CD4-positive, alpha-beta memory T cell (primary cell): Measurements from ENCODE around the gene FIBCD1. TPM values are rescaled to one million over a fixed set of nuclear protein-coding genes. Genes with fewer than 3 reads are reported as not detected.

Experiments
- CTCF ChIA-PET: fragments of 350-600 bp; sonication (Branson Sonifier 250); formaldehyde crosslinking; loops from one replicate; lab custom pipeline; 2021; ENCODE audit warnings: inconsistent platforms; ENCODE audit not compliant: partially characterized antibody; lab: Charles Lee
- POLR2A ChIA-PET: fragments of 350-600 bp; sonication (Branson Sonifier 250); formaldehyde crosslinking; loops from one replicate; lab custom pipeline; 2021; ENCODE audit not compliant: partially characterized antibody; lab: Charles Lee
- DNase-seq, 5 donors: peaks; one replicate each; pipeline versions ENCODE4 v3.0.0 to v3.0.0-alpha.2; 2020 to 2022; ENCODE audit warnings: mixed read lengths in 1 of 5
- H3K27ac ChIP-seq: one replicate; pipeline ENCODE4 v1.7.0; 2013; ENCODE audit warnings: low read depth, low read length
- H3K27me3 ChIP-seq: 2 replicates; pipeline ENCODE4 v1.7.0; 2013; ENCODE audit warnings: mild to moderate bottlenecking, low read length, moderate library complexity; ENCODE audit not compliant: insufficient read depth
- H3K36me3 ChIP-seq: 2 replicates; pipeline ENCODE4 v1.7.0; 2013; ENCODE audit warnings: mild to moderate bottlenecking, low read length, moderate library complexity; ENCODE audit not compliant: insufficient read depth
- H3K4me1 ChIP-seq: 2 replicates; pipeline ENCODE4 v1.7.0; 2013; ENCODE audit warnings: mild to moderate bottlenecking, low read length, moderate library complexity; ENCODE audit not compliant: insufficient read depth
- H3K4me3 ChIP-seq, 2 donors: one replicate each; pipeline ENCODE4 v1.7.0; 2013; ENCODE audit warnings: low read length in 2 of 2, mild to moderate bottlenecking in 1 of 2
- H3K9me3 ChIP-seq, 2 donors: one replicate each; pipeline ENCODE4 v1.7.0; 2013; ENCODE audit warnings: low read length in 2 of 2, control low read depth in 1 of 2; ENCODE audit not compliant: control insufficient read depth in 1 of 2
- H3K27ac Mint-ChIP-seq, 7 donors: one replicate each; pipeline ENCODE4 v1.8.0; 2020 to 2021; ENCODE audit warnings: mixed read lengths in 7 of 7, mild to moderate bottlenecking in 6 of 7, inconsistent platforms in 3 of 7, moderate library complexity in 3 of 7
- H3K27me3 Mint-ChIP-seq, 2 donors: one replicate each; pipeline ENCODE4 v1.8.0; 2020 to 2021; ENCODE audit warnings: mixed read lengths in 2 of 2
- H3K36me3 Mint-ChIP-seq, 2 donors: one replicate each; pipeline ENCODE4 v1.8.0; 2020 to 2021; ENCODE audit warnings: mixed read lengths in 2 of 2, inconsistent platforms in 1 of 2, mild to moderate bottlenecking in 1 of 2
- H3K4me1 Mint-ChIP-seq, 4 donors: one replicate each; pipeline ENCODE4 v1.8.0; 2020 to 2021; ENCODE audit warnings: mixed read lengths in 4 of 4, mild to moderate bottlenecking in 1 of 4
- H3K4me3 Mint-ChIP-seq, 8 donors: one replicate each; pipeline ENCODE4 v1.8.0; 2020 to 2021; ENCODE audit warnings: mixed read lengths in 8 of 8, mild to moderate bottlenecking in 7 of 8, moderate library complexity in 6 of 8, inconsistent platforms in 3 of 8
- H3K9me3 Mint-ChIP-seq, 8 donors: one replicate each; pipeline ENCODE4 v1.8.0; 2020 to 2021; ENCODE audit warnings: mixed read lengths in 8 of 8, mild to moderate bottlenecking in 5 of 8, inconsistent platforms in 3 of 8, moderate library complexity in 1 of 8
- intact Hi-C: fragments of 100-400 bp; cut with micrococcal nuclease; formaldehyde crosslinking; loops from one replicate; pipeline ENCODE4 v1.15.1; 2023
- polyA plus RNA-seq, 2 donors: library from polyadenylated mRNA; unstranded; fragments of 300-500 nt; fragmentation: Illumina TruSeq; gene quantifications; one replicate each; pipeline ENCODE4 v1.2.3, GENCODE V29; 2021
- total RNA-seq, 2 experiments: library from RNA; stranded (reverse); gene quantifications; one replicate each; pipeline ENCODE4 v1.2.3, GENCODE V29; 2021

Gene FIBCD1
- total and polyA plus RNA-seq, 4 experiments from 2014 or later: not detected

DNA sequence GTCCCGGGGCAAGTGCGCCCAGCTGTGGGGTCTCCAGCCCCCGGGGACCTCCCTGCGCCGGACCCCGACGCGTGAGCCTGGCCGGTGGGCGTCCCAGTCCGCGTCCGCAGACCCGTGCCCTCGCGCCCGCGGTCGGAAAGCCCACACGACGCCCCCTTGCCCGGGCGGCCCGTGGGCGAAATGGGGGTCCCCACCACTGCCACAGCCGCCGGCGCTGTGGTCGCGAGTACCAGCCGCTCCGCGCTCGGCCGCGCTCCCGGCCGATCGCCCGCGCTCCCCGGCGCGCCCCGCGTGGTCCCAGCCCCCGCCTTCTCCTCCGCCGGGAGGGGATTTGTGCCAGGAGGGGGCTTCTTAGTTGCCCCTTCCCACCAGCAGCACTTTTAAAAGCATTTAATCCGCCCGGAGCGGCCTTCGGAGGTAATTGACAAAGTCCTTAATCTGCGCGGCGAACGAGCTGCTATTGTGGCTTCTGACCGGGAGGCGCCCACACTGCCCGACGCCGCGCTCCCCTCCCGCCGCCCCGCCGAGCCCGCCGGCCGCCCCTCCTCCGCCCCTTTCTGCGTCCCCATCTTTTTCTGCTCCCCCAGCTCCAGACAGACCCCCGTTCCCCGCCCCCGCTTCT, 469 bp upstream of the FIBCD1 start:
- Mint-ChIP-seq H3K4me3 (no peak overlapping the region), H3K9me3 (peaks cover 0 to 2% (median 0%) of the 10 kb centered on the region in 8 donors), H3K4me1 (peaks cover 3 to 18% (median 10%) of the 10 kb centered on the region in 4 donors), H3K27ac (no peak overlapping the region), H3K36me3 (no peaks in the 10 kb centered on the region), H3K27me3 (peaks cover 36 to 50% of the 10 kb centered on the region in 2 donors)
- H3K27ac ChIP-seq: no peak overlapping the region
- CTCF ChIA-PET: no interaction called here
- no peaks in the 10 kb centered on the region for H3K36me3 ChIP-seq
- POLR2A ChIA-PET: no interaction called here
- H3K27me3 ChIP-seq: peaks cover 40% of the 10 kb centered on the region
- H3K4me1 ChIP-seq: peaks cover 12% of the 10 kb centered on the region
- H3K9me3 ChIP-seq: no peaks in the 10 kb centered on the region
- no peak for DNase-seq
- intact Hi-C loops: loop anchor here (2.0 to 5.0 kb wide), 2 partner anchors 73 to 477 kb away; no protein-coding TSS in a partner anchor
- H3K4me3 ChIP-seq: no peak overlapping the region

DNA sequence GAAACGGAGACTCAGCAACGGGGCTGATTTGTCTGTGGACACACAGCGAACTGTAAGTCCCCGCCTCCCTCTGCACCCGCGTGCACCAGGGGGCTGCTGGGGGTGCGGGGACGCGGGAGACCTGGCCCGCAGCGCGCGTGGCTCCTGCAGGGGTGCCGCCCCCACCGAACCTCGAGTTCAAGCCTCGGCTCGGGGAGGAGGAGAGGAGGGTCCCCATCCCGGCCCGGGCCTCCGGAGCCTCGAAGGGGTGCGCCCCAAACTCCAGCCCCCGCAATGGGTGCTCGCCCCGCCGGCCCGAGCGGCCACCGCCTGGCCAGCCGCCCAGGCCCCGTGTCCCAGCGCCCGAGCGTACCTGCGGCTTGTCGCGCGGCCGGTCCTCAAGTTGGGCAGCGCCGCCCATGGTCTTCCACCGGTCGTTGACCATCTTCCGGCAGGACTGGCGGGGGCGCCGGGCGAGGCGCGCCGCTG, 829 bp downstream of the FIBCD1 start:
- Mint-ChIP-seq H3K4me3 (peak overlapping the region in 2 of 8 donors; percentile 30 to 54), H3K27ac (no peak overlapping the region), H3K4me1 (peaks cover 3 to 18% (median 10%) of the 10 kb centered on the region in 4 donors), H3K36me3 (no peaks in the 10 kb centered on the region), H3K27me3 (peaks cover 36 to 48% of the 10 kb centered on the region in 2 donors), H3K9me3 (peaks cover 0 to 2% (median 0%) of the 10 kb centered on the region in 8 donors)
- Histone ChIP-seq H3K27ac (no peak overlapping the region), H3K27me3 (peaks cover 44% of the 10 kb centered on the region), H3K4me3 (no peak overlapping the region), H3K9me3 (no peaks in the 10 kb centered on the region), H3K36me3 (no peaks in the 10 kb centered on the region), H3K4me1 (peaks cover 12% of the 10 kb centered on the region)
- CTCF ChIA-PET: no interaction called here
- DNase-seq: no peak
- intact Hi-C loops: no loop called here
- POLR2A ChIA-PET: no interaction called here

DNA sequence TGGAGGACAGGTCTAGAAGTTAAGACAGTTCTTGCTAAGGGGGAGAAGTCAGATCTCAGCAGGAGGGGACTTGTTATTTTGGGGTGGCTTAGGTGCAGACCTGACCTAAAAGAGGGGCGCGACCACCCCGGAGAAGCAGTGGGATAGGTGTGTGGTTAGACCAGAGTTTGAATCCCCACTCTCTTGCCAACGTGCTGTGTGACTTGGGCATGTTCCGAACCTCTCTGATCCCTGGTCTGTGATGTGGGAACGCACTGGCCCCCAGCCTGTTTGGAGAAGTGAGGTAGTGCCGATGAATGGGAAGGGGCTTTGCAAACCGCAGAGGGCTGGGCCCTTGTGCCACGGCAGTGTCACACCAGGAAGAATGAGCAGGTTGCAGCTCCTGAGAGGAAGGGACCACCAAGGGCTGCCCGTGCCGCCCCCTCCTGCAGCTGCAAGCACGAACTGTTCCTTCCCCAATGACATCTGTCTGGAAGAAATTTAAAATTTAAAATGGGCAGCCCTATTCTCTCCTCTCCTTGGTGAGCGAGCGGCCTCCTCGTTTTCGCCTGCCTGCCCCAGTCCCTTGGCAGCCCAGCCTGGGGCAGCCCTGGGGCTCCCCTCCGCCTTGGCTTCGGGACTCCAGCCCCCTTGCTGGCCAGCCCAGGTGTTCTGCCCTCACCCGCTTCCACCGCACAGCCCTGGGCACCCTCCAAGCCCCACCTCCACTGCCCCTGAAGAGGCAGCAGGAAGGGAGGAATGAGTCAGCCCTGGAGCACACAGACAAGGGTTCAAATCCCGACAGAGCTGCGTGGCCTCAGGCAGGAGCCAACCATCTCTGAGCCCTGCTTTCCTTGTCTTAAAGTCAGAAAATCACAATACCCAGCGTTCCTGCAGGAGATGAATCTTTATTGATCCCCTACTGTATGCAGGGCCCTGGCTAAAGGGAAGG, 1.6 kb downstream of the FIBCD1 start:
- Mint-ChIP-seq H3K4me3 (peak overlapping the region in 6 of 8 donors; percentile 9 to 67 (median 48)), H3K4me1 (peaks cover 3 to 18% (median 10%) of the 10 kb centered on the region in 4 donors), H3K27ac (no peak overlapping the region), H3K9me3 (peaks cover 0 to 2% (median 0%) of the 10 kb centered on the region in 8 donors), H3K27me3 (peaks cover 43 to 53% of the 10 kb centered on the region in 2 donors), H3K36me3 (no peaks in the 10 kb centered on the region)
- H3K36me3 ChIP-seq: no peaks in the 10 kb centered on the region
- peaks cover 43% of the 10 kb centered on the region for H3K27me3 ChIP-seq
- peaks cover 12% of the 10 kb centered on the region for H3K4me1 ChIP-seq
- peak in 1 of 5 donors; percentile 7 for DNase-seq
- H3K27ac ChIP-seq: no peak overlapping the region
- CTCF ChIA-PET: no interaction called here
- intact Hi-C loops: no loop called here
- H3K9me3 ChIP-seq: no peaks in the 10 kb centered on the region
- no peak overlapping the region for H3K4me3 ChIP-seq
- POLR2A ChIA-PET: interaction anchor here (0.5 kb wide), 1 partner anchor 180 kb away, joined by 3 read pairs; no protein-coding TSS in a partner anchor

DNA sequence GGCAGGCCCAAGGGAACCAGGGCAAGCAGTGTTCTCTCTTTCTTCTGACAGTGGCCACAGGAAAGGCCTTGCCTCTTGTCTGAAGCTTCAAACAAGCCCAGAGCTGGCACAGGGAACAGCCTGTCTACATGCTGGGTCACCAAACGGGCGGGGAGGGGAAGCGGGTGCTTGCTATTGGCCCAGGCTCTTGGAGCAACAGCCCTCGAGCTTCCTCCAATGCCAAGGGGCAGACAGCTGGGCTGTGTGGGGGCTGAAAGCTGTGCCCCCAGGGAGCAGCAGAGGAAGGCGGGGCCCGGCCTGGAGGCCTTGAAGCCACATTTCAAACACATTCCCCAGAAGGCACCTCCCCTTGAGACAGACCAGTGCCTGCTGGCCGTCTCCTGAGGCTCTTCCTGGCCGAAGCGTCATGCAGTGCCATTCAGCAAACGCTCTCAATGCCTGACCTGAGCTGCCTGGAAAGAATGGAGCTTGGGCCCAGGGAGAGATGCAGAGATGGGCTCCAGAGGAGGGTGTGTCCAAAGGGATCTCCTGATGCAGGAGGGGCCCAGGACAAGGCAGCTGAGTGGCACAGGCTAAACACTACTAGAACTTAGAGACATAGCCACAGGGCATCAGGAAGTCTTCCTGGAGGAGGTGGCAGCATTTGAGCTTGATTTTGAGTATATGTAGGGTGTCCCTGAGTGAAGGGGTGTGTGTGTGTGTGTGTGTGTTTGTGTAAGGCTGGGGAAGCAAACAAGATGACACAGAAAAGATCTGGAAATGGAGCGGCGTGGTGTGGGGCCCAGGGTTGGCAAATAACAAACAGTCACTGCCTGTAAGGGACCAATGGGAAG, 2.5 kb downstream of the FIBCD1 start:
- Histone ChIP-seq H3K27ac (no peak overlapping the region), H3K4me3 (no peak overlapping the region), H3K4me1 (peaks cover 12% of the 10 kb centered on the region), H3K9me3 (no peaks in the 10 kb centered on the region), H3K27me3 (peaks cover 40% of the 10 kb centered on the region), H3K36me3 (no peaks in the 10 kb centered on the region)
- H3K27ac Mint-ChIP-seq: no peak overlapping the region
- ChIA-PET POLR2A (interaction anchor here (0.5 kb wide), 1 partner anchor 179 kb away, joined by 3 read pairs; no protein-coding TSS in a partner anchor), CTCF (no interaction called here)
- DNase-seq: no peak
- H3K36me3 Mint-ChIP-seq: no peaks in the 10 kb centered on the region
- peaks cover 0 to 2% (median 0%) of the 10 kb centered on the region in 8 donors for H3K9me3 Mint-ChIP-seq
- intact Hi-C loops: no loop called here
- peaks cover 44 to 56% of the 10 kb centered on the region in 2 donors for H3K27me3 Mint-ChIP-seq
- peak overlapping the region in 5 of 8 donors; percentile 9 to 67 (median 65) for H3K4me3 Mint-ChIP-seq
- peaks cover 3 to 18% (median 10%) of the 10 kb centered on the region in 4 donors for H3K4me1 Mint-ChIP-seq

DNA sequence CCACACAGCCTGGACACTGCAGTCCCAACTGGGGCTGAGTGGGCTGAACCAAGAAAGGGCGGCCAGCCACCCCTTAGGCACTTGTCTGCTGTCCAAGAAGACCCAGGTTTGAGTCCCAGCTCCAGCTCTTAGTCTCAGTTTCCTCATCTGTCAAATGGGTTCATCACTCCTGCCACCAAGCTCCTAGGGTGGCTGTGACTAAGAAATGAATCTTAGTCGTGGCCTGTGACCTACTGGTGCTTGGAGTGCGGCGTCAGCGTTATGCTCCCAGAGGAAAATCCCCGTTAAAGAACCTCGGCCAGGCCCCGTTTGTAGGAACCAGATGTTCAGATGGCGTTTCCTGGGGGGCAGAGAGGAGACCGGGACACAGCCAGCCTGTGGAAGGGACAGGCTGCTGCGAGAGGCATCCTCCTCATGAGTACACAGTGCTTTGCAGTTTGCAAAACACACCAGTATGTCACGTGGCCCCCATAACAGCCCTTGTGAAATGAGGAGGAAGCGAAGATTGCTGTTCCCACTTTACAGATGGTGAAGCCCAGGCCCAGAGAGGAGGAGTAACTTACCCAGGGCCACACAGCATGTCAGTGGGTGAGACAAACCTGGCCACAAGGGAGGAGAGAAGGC, 3.3 kb downstream of the FIBCD1 start:
- Mint-ChIP-seq H3K27me3 (peaks cover 41 to 49% of the 10 kb centered on the region in 2 donors), H3K4me1 (peaks cover 3 to 12% (median 8%) of the 10 kb centered on the region in 4 donors), H3K9me3 (peaks cover 0 to 2% (median 0%) of the 10 kb centered on the region in 8 donors), H3K4me3 (peak overlapping the region in 1 of 8 donors; percentile 28), H3K36me3 (no peaks in the 10 kb centered on the region), H3K27ac (no peak overlapping the region)
- H3K9me3 ChIP-seq: no peaks in the 10 kb centered on the region
- peaks cover 37% of the 10 kb centered on the region for H3K27me3 ChIP-seq
- ChIA-PET POLR2A (no interaction called here), CTCF (no interaction called here)
- no peak overlapping the region for H3K4me3 ChIP-seq
- no peaks in the 10 kb centered on the region for H3K36me3 ChIP-seq
- DNase-seq: no peak
- no peak overlapping the region for H3K27ac ChIP-seq
- H3K4me1 ChIP-seq: peaks cover 6% of the 10 kb centered on the region
- intact Hi-C loops: no loop called here

DNA sequence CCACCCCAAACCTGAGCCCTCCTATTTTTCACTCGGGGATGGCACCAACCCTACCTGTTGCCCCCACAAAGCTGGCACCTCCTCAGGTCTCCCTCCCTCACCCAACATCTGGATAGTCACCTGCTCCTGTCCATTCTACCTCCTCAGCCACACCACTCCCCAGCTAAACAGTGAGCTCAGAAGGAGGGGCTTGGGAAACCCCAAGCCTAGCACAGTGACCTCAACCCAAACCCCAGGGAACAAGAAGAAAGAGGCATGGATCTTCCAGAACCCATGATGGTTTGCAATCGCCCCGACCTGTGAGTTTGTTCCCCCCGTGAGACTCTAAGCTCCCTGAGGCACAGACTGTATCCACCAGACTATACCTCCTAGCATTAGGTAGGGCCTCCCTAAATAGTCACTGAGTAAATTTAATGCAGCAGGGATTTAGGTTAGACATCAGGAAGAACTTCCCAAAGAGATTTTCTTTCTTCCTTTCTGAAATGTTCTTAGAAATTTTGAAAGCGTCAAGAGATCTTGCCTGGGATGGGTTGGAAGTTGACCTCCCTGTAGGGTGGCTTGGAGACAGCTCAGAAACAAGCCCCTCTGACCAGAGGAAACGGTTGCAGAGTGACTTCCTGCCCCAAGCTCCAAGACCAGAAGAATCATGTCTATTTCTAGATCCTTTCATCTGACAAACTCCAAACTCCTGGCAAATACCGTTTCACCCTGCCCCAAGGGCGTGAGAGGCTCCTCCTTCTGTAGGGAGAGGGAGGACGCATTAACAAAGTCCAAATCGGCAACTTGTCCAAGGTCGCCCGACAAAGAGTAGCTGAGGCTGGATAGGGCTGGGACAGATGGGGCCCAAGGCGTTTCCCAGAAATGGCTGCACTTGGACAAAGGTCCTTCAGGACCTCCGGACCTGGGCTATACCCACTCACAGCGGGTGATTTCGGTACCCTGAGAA, 4.1 kb downstream of the FIBCD1 start:
- Mint-ChIP-seq H3K27ac (no peak overlapping the region), H3K4me3 (no peak overlapping the region), H3K36me3 (no peaks in the 10 kb centered on the region), H3K4me1 (peaks cover 0 to 9% (median 6%) of the 10 kb centered on the region in 4 donors), H3K27me3 (peaks cover 39 to 48% of the 10 kb centered on the region in 2 donors), H3K9me3 (peaks cover 0 to 2% (median 0%) of the 10 kb centered on the region in 8 donors)
- H3K9me3 ChIP-seq: no peaks in the 10 kb centered on the region
- no peaks in the 10 kb centered on the region for H3K36me3 ChIP-seq
- intact Hi-C loops: no loop called here
- no peak overlapping the region for H3K27ac ChIP-seq
- H3K4me1 ChIP-seq: no peaks in the 10 kb centered on the region
- POLR2A ChIA-PET: no interaction called here
- H3K4me3 ChIP-seq: no peak overlapping the region
- CTCF ChIA-PET: no interaction called here
- no peak for DNase-seq
- peaks cover 37% of the 10 kb centered on the region for H3K27me3 ChIP-seq
